B cell (primary cell): ENCODE measurements around the gene ZCCHC7. TPM values are rescaled to one million over a fixed set of nuclear protein-coding genes. Genes with fewer than 3 reads are reported as not detected.
A peak's percentile ranks its signal among the peaks of the same experiment; 100 is the strongest.

Source experiments
- ATAC-seq: fragments of 200-7000 bp; cut with Tn5 transposase; one replicate; pipeline ENCODE4 v1.10.0; 2021; ENCODE audit warnings: low read depth, mild to moderate bottlenecking, moderate number of reproducible peaks, moderate library complexity
- CTCF ChIA-PET: fragments of 350-600 bp; sonication (Branson Sonifier 250); formaldehyde crosslinking; loops from one replicate; lab custom pipeline; 2021; ENCODE audit warnings: antibody characterized with exemption, inconsistent platforms; lab: Charles Lee
- POLR2A ChIA-PET: fragments of 350-600 bp; sonication (Branson Sonifier 250); formaldehyde crosslinking; loops from one replicate; lab custom pipeline; 2021; ENCODE audit warnings: antibody characterized with exemption; lab: Charles Lee
- DNase-seq: peaks from one replicate; pipeline ENCODE4 v3.0.0; 2013
- H2AFZ ChIP-seq: 2 replicates; pipeline ENCODE4 v1.6.1; 2012; ENCODE audit warnings: mild to moderate bottlenecking, low read depth, low read length; ENCODE audit not compliant: insufficient read depth, poor library complexity, severe bottlenecking
- H3K27ac ChIP-seq, 2 donors: 1 replicate in 1 of 2; 2 replicates in 1 of 2; pipeline ENCODE4 v1.5.1; 2012 to 2013; ENCODE audit warnings: low read length in 2 of 2, mild to moderate bottlenecking in 2 of 2, moderate library complexity in 1 of 2
- H3K27me3 ChIP-seq, 4 experiments: fragments of 200-600 bp in 1 of 4; sonication (generic) in 1 of 4; replicated peaks in 1 of 4; 1 replicate in 2 of 4; 2 replicates in 2 of 4; pipeline versions ENCODE4 v1.6.1 to v1.7.0; 2013 to 2016; ENCODE audit warnings: low read length in 3 of 4, mild to moderate bottlenecking in 2 of 4, mixed read lengths in 1 of 4, moderate library complexity in 1 of 4; ENCODE audit not compliant: insufficient read depth in 4 of 4, control insufficient read depth in 3 of 4; ENCODE audit errors: control extremely low read depth in 1 of 4
- H3K36me3 ChIP-seq, 2 experiments: replicated peaks in 1 of 2; 1 replicate in 1 of 2; 2 replicates in 1 of 2; pipeline versions ENCODE4 v1.6.1 to v1.7.1; 2013; ENCODE audit warnings: low read length in 1 of 2; ENCODE audit not compliant: insufficient read depth in 2 of 2, control insufficient read depth in 1 of 2; ENCODE audit errors: control extremely low read depth in 1 of 2, extremely low read depth in 1 of 2
- H3K4me1 ChIP-seq, 2 donors: fragments of 200-600 bp in 1 of 2; sonication (generic) in 1 of 2; 1 replicate in 1 of 2; 2 replicates in 1 of 2; pipeline versions ENCODE4 v1.5.1 to v1.6.1; 2013 to 2017; ENCODE audit warnings: low read length in 2 of 2; ENCODE audit not compliant: control insufficient read depth in 2 of 2, insufficient read depth in 2 of 2
- H3K4me2 ChIP-seq: replicated peaks from 2 replicates; pipeline ENCODE3; 2012; ENCODE audit warnings: mild to moderate bottlenecking, low read depth, low read length; ENCODE audit not compliant: poor library complexity, severe bottlenecking
- H3K4me3 ChIP-seq, 5 experiments: fragments of 200-600 bp in 1 of 5; sonication (generic) in 1 of 5; 1 replicate in 3 of 5; 2 replicates in 2 of 5; pipeline versions ENCODE4 v1.5.1 to v1.7.0; 2011 to 2016; ENCODE audit warnings: low read length in 4 of 5, mild to moderate bottlenecking in 4 of 5, low read depth in 2 of 5, control low read depth in 1 of 5, moderate library complexity in 1 of 5; ENCODE audit not compliant: insufficient read depth in 1 of 5; ENCODE audit errors: control extremely low read depth in 1 of 5, extremely low read depth in 1 of 5
- H3K79me2 ChIP-seq: fragments of 200-600 bp; sonication (generic); one replicate; pipeline ENCODE4 v1.6.0; 2016; ENCODE audit warnings: low read length; ENCODE audit not compliant: control insufficient read depth, insufficient read depth
- H3K9ac ChIP-seq: fragments of 200-600 bp; sonication (generic); 2 replicates; pipeline ENCODE4 v1.6.1; 2017; ENCODE audit warnings: mild to moderate bottlenecking, low read length, moderate library complexity
- H3K9me3 ChIP-seq, 3 donors: one replicate each; pipeline versions ENCODE4 v1.6.1 to v1.7.1; 2013; ENCODE audit warnings: low read length in 2 of 3; ENCODE audit not compliant: control insufficient read depth in 2 of 3, insufficient read depth in 1 of 3; ENCODE audit errors: control extremely low read depth in 1 of 3
- H4K20me1 ChIP-seq: 2 replicates; pipeline ENCODE4 v1.6.0; 2012; ENCODE audit warnings: mild to moderate bottlenecking, low read length; ENCODE audit not compliant: insufficient read depth, control insufficient read depth, poor library complexity, severe bottlenecking
- H3K27ac Mint-ChIP-seq: one replicate; pipeline ENCODE4 v1.8.0; 2021; ENCODE audit warnings: mixed read lengths
- H3K27me3 Mint-ChIP-seq: one replicate; pipeline ENCODE4 v1.8.0; 2021; ENCODE audit warnings: mixed read lengths
- H3K4me1 Mint-ChIP-seq: one replicate; pipeline ENCODE4 v1.8.0; 2021; ENCODE audit warnings: mixed read lengths
- H3K4me3 Mint-ChIP-seq: one replicate; pipeline ENCODE4 v1.8.0; 2021; ENCODE audit warnings: mixed read lengths
- H3K9me3 Mint-ChIP-seq: one replicate; pipeline ENCODE4 v1.8.0; 2022; ENCODE audit warnings: mixed read lengths; ENCODE audit not compliant: insufficient read depth
- CTCF ChIP-seq: fragments of 200-600 bp; IDR thresholded peaks from one replicate; pipeline ENCODE4 v1.8.0; 2022; ENCODE audit warnings: antibody characterized with exemption, mild to moderate bottlenecking
- EZH2 ChIP-seq: IDR thresholded peaks from 2 replicates; pipeline ENCODE4 v1.6.1; 2012; ENCODE audit warnings: borderline replicate concordance, low read depth, mild to moderate bottlenecking, moderate library complexity, low read length; ENCODE audit not compliant: insufficient read depth, poor library complexity, severe bottlenecking
- WGBS: methylation state at CpG from one replicate; pipeline ENCODE4 v1.1.5; 2013; ENCODE audit warnings: missing lambda C conversion rate; ENCODE audit not compliant: insufficient coverage; 5-methylcytosine and 5-hydroxymethylcytosine counted together
- intact Hi-C: fragments of 100-400 bp; cut with micrococcal nuclease; formaldehyde crosslinking; loops from one replicate; pipeline ENCODE4 v1.10.0; 2022
- polyA plus RNA-seq: library from polyadenylated mRNA; depleted of rRNA; stranded (reverse); fragments of >200 nt; gene quantifications from 2 replicates; pipeline ENCODE4 v1.2.3, GENCODE V29; 2012
- total RNA-seq, 2 donors: library from RNA; stranded (reverse); fragments of 120-200 nt in 1 of 2; gene quantifications; 1 replicate in 1 of 2; 2 replicates in 1 of 2; pipeline versions ENCODE4 v1.2.3 to v1.2.4, GENCODE V29; 2013 to 2022

Gene ZCCHC7
- total and polyA plus RNA-seq, 2 donors (not counting 1 experiment from before 2014, with no cell fraction given) = 56.3 to 83.5 TPM

GRCh38 chr9:37239224-37239859 lies 119.0 kb downstream of the ZCCHC7 start:
- no peaks in the 10 kb centered on the region for H3K27me3 ChIP-seq
- TF ChIP-seq EZH2 (no peak), CTCF (no peak)
- Mint-ChIP-seq H3K4me3 (no peak overlapping the region), H3K9me3 (peaks cover 2% of the 10 kb centered on the region), H3K4me1 (peaks cover 61% of the 10 kb centered on the region), H3K27ac (peak overlapping the region; percentile 53), H3K27me3 (no peaks in the 10 kb centered on the region)
- no peak overlapping the region for H3K9ac ChIP-seq
- peaks cover 19 to 53% of the 10 kb centered on the region in 2 donors for H3K4me1 ChIP-seq
- peaks cover 0 to 3% (median 0%) of the 10 kb centered on the region in 3 donors for H3K9me3 ChIP-seq
- no peak overlapping the region for H2AFZ ChIP-seq
- H3K79me2 ChIP-seq = peaks cover 84% of the 10 kb centered on the region
- H3K36me3 ChIP-seq = peaks cover 0 to 4% of the 10 kb centered on the region in 2 experiments
- DNase-seq (no peak), ATAC-seq (no peak)
- 100% methylated on average over 2 of the region's 4 CpGs for WGBS
- H3K4me2 ChIP-seq = peak overlapping the region; percentile 7
- intact Hi-C loops = loop anchor here (5.0 kb wide), 1 partner anchor 77 kb away; no protein-coding TSS in a partner anchor
- peak overlapping the region in 1 of 2 donors; percentile 30 for H3K27ac ChIP-seq
- POLR2A ChIA-PET = no interaction called here
- CTCF ChIA-PET = interaction anchor here (0.7 to 1.0 kb wide), 2 partner anchors 43 to 60 kb away, joined by 3 read pairs; no protein-coding TSS in a partner anchor
- no peak overlapping the region for H3K4me3 ChIP-seq
- H4K20me1 ChIP-seq = no peaks in the 10 kb centered on the region

- no CpG with 5 or more reads among the region's 2 CpGs for WGBS
- H3K27me3 ChIP-seq = no peaks in the 10 kb centered on the region
- Mint-ChIP-seq H3K27me3 (no peaks in the 10 kb centered on the region), H3K27ac (no peak overlapping the region), H3K9me3 (peaks cover 2% of the 10 kb centered on the region), H3K4me1 (peaks cover 62% of the 10 kb centered on the region), H3K4me3 (no peak overlapping the region)
- intact Hi-C loops = loop anchor here (5.0 kb wide), 1 partner anchor 78 kb away; no protein-coding TSS in a partner anchor
- no peak overlapping the region for H3K9ac ChIP-seq
- POLR2A ChIA-PET = no interaction called here
- H3K79me2 ChIP-seq = peaks cover 85% of the 10 kb centered on the region
- CTCF ChIA-PET = no interaction called here
- H3K9me3 ChIP-seq = peaks cover 0 to 3% (median 0%) of the 10 kb centered on the region in 3 donors
- no peak overlapping the region for H2AFZ ChIP-seq
- peak overlapping the region; percentile 7 for H3K4me2 ChIP-seq
- ATAC-seq (no peak), DNase-seq (no peak)
- peaks cover 0 to 3% of the 10 kb centered on the region in 2 experiments for H3K36me3 ChIP-seq
- no peak overlapping the region for H3K4me3 ChIP-seq
- TF ChIP-seq CTCF = no peak
- no peak for TF ChIP-seq EZH2
- H4K20me1 ChIP-seq = no peaks in the 10 kb centered on the region
- H3K4me1 ChIP-seq = peaks cover 19 to 56% of the 10 kb centered on the region in 2 donors
- no peak overlapping the region for H3K27ac ChIP-seq
These were observed 119.5 kb downstream of the ZCCHC7 start for GRCh38 chr9:37239921-37240320.
